ENCODE data around the gene TRAPPC2B. TPM values are rescaled to one million over a fixed set of nuclear protein-coding genes. Genes with fewer than 3 reads are reported as not detected.

TRAPPC2B gene
- total and polyA plus RNA-seq, 2 of the 13 experiments (the other 11 are each of a cell fraction or from before 2014, with no cell fraction given), result 13.3 to 17.7 TPM

GRCh38 chr19:57362997-57363687 lies at the start of gene TRAPPC2B, which contains the start of gene ZNF547 (continued):
- TF ChIP-seq REST (IDR thresholded peaks at IDR 0.05; ENCODE audit: borderline replicate concordance in 1 of 2, low read depth in 1 of 2, low read length in 2 of 2), result no peak
- 0 out of 2 replicates have a peak, but pooled peaks have one; percentile 22 for TF ChIP-seq ZBTB20 (CRISPR knock-in tag; IDR thresholded peaks at IDR 0.05; ENCODE audit: borderline replicate concordance, low read depth)
- no peak for TF ChIP-seq MTF2 (CRISPR knock-in tag; IDR thresholded peaks at IDR 0.05; ENCODE audit: borderline replicate concordance)
- no peak for TF ChIP-seq RARG (CRISPR knock-in tag; IDR thresholded peaks at IDR 0.05; ENCODE audit: low read depth)
- TF ChIP-seq ZNF773 (CRISPR knock-in tag; IDR thresholded peaks at IDR 0.05; ENCODE audit: borderline replicate concordance), result no peak
- TF ChIP-seq MYC (CRISPR knock-in tag; IDR thresholded peaks at IDR 0.05; ENCODE audit: borderline replicate concordance), result peak; percentile 55; the same call in 1 of the 2 replicates
- TF ChIP-seq ZNF878 (CRISPR knock-in tag; IDR thresholded peaks at IDR 0.05), result no peak; the same call in 1 of the 2 replicates
- TF ChIP-seq ISX (CRISPR knock-in tag; conservative IDR thresholded peaks at IDR 0.05), result no peak
- TF ChIP-seq DNMT1 (CRISPR knock-in tag; IDR thresholded peaks at IDR 0.05), result no peak
- no peak for TF ChIP-seq MYNN (CRISPR knock-in tag; IDR thresholded peaks at IDR 0.05; ENCODE audit: low read depth)
- no peak for TF ChIP-seq GRHL1 (CRISPR knock-in tag; conservative IDR thresholded peaks at IDR 0.05)
- TF ChIP-seq HDAC2 (CRISPR knock-in tag; IDR thresholded peaks at IDR 0.05), result peak; percentile 71; the same call in 1 of the 2 replicates
- no peak for TF ChIP-seq SETDB1 (CRISPR knock-in tag; IDR thresholded peaks at IDR 0.05; ENCODE audit: borderline replicate concordance)
- TF ChIP-seq PRDM4 (CRISPR knock-in tag; IDR thresholded peaks at IDR 0.05; ENCODE audit: borderline replicate concordance), result no peak
- TF ChIP-seq ZNF737 (CRISPR knock-in tag; IDR thresholded peaks at IDR 0.05; ENCODE audit: borderline replicate concordance), result no peak
- TF ChIP-seq FOXK2 (IDR thresholded peaks at IDR 0.05), result no peak
- no peak for TF ChIP-seq NPAS2 (CRISPR knock-in tag; IDR thresholded peaks at IDR 0.05; ENCODE audit: borderline replicate concordance)
- TF ChIP-seq ZEB1 (IDR thresholded peaks at IDR 0.05; ENCODE audit: insufficient replicate concordance, low read depth), result no peak
- TF ChIP-seq ZSCAN20 (CRISPR knock-in tag; IDR thresholded peaks at IDR 0.05; ENCODE audit: borderline replicate concordance), result no peak
- TF ChIP-seq SP5 (CRISPR knock-in tag; IDR thresholded peaks at IDR 0.05; ENCODE audit: borderline replicate concordance, low read depth), result 0 out of 2 replicates have a peak, but pooled peaks have one; percentile 11
